KOPT-K1 (cell line): ENCODE results near the gene SLC5A6.
"Not testable (repeated sequence)": the region's sequence is repeated elsewhere in the genome, so short reads cannot be mapped to it uniquely, and the experiment has no call there.

Experiments
- H3K27ac ChIP-seq: fragments of 200-600 bp; sonication (generic); 2 replicates; pipeline ENCODE4 v1.5.1; 2016; ENCODE audit warnings: antibody characterized with exemption, mild to moderate bottlenecking, low read depth, low read length; ENCODE audit not compliant: poor library complexity, severe bottlenecking
- H3K36me3 ChIP-seq: fragments of 200-600 bp; sonication (generic); 2 replicates; pipeline ENCODE4 v1.5.1; 2017; ENCODE audit warnings: antibody characterized with exemption, mild to moderate bottlenecking, low read length, moderate library complexity; ENCODE audit not compliant: insufficient read depth
- H3K9me3 ChIP-seq: fragments of 200-600 bp; sonication (generic); 2 replicates; pipeline ENCODE4 v1.5.1; 2017; ENCODE audit warnings: antibody characterized with exemption, low read length, mild to moderate bottlenecking; ENCODE audit not compliant: insufficient read depth, poor library complexity, severe bottlenecking

The SLC5A6 gene

GRCh38 chr2:27203741-27204140 lies 8.3 kb downstream of the SLC5A6 start:
- H3K9me3 ChIP-seq, result no peaks in the 10 kb centered on the region
- H3K27ac ChIP-seq, result no peak overlapping the region
- peaks cover 91% of the 10 kb centered on the region for H3K36me3 ChIP-seq

GRCh38 chr2:27202854-27203253 lies 9.2 kb downstream of the SLC5A6 start:
- Histone ChIP-seq H3K36me3 (peaks cover 82% of the 10 kb centered on the region), H3K9me3 (no peaks in the 10 kb centered on the region)

GRCh38 chr2:27201675-27202074 lies 10.4 kb downstream of the SLC5A6 start:
- Histone ChIP-seq H3K9me3 (no peaks in the 10 kb centered on the region), H3K36me3 (peaks cover 71% of the 10 kb centered on the region), H3K27ac (no peak overlapping the region)

More at GRCh38 chr2:27202854-27203253, 9.2 kb downstream of the SLC5A6 start:
- H3K27ac ChIP-seq, result no peak overlapping the region

- Histone ChIP-seq H3K27ac (no peak overlapping the region), H3K9me3 (no peaks in the 10 kb centered on the region), H3K36me3 (peaks cover 46% of the 10 kb centered on the region)
Observed at GRCh38 chr2:27199241-27199640, 12.8 kb downstream of the SLC5A6 start.

- Histone ChIP-seq H3K9me3 (no peaks in the 10 kb centered on the region), H3K27ac (no peak overlapping the region), H3K36me3 (peaks cover 40% of the 10 kb centered on the region)
Observed at GRCh38 chr2:27198627-27199026, 13.4 kb downstream of the SLC5A6 start.

- not testable (repeated sequence) for H3K9me3 ChIP-seq, H3K27ac ChIP-seq
- H3K36me3 ChIP-seq, result peaks cover 34% of the 10 kb centered on the region
Observed at GRCh38 chr2:27198068-27198467, 14.0 kb downstream of the SLC5A6 start.

- H3K9me3 ChIP-seq, H3K27ac ChIP-seq: not testable (repeated sequence)
- H3K36me3 ChIP-seq, result peaks cover 14% of the 10 kb centered on the region; the same call in 1 of the 2 replicates
Observed at GRCh38 chr2:27195799-27196198, 16.3 kb downstream of the SLC5A6 start.

GRCh38 chr2:27194538-27195354 lies 17.3 kb downstream of the SLC5A6 start:
- H3K9me3 ChIP-seq, result no peaks in the 10 kb centered on the region
- no peak overlapping the region for H3K27ac ChIP-seq
- peaks cover 4% of the 10 kb centered on the region; the same call in 1 of the 2 replicates for H3K36me3 ChIP-seq

GRCh38 chr2:27191070-27191829 lies 20.8 kb downstream of the SLC5A6 start:
- Histone ChIP-seq H3K9me3 (no peaks in the 10 kb centered on the region), H3K36me3 (no peaks in the 10 kb centered on the region), H3K27ac (no peak overlapping the region)

GRCh38 chr2:27189989-27190388 lies 22.1 kb downstream of the SLC5A6 start:
- H3K27ac ChIP-seq, result no peak overlapping the region
- H3K36me3 ChIP-seq, result no peaks in the 10 kb centered on the region
- H3K9me3 ChIP-seq, result no peaks in the 10 kb centered on the region

- H3K36me3 ChIP-seq, result no peaks in the 10 kb centered on the region
- no peaks in the 10 kb centered on the region for H3K9me3 ChIP-seq
- no peak overlapping the region for H3K27ac ChIP-seq
Observed at GRCh38 chr2:27186613-27187345, 25.3 kb downstream of the SLC5A6 start.

GRCh38 chr2:27185331-27186026 lies 26.6 kb downstream of the SLC5A6 start:
- H3K36me3 ChIP-seq, result no peaks in the 10 kb centered on the region
- no peaks in the 10 kb centered on the region for H3K9me3 ChIP-seq
- H3K27ac ChIP-seq, result no peak overlapping the region

GRCh38 chr2:27184115-27184514 lies 28.0 kb downstream of the SLC5A6 start:
- H3K9me3 ChIP-seq, result no peaks in the 10 kb centered on the region
- H3K36me3 ChIP-seq, result no peaks in the 10 kb centered on the region
- H3K27ac ChIP-seq, result no peak overlapping the region

GRCh38 chr2:27182346-27182745 lies 29.7 kb downstream of the SLC5A6 start:
- Histone ChIP-seq H3K9me3 (no peaks in the 10 kb centered on the region), H3K27ac (no peak overlapping the region), H3K36me3 (no peaks in the 10 kb centered on the region)
